Neuronal stem cell (in vitro differentiated cells): ENCODE data around the gene SEH1L.

Source experiments
- DNase-seq: peaks from one replicate; pipeline ENCODE4 v3.0.0-alpha.2; 2013; ENCODE audit warnings: low spot score
- H2AFZ ChIP-seq: one replicate; pipeline ENCODE4 v1.6.1; 2013; ENCODE audit warnings: mild to moderate bottlenecking, low read length, inconsistent platforms
- H2AK5ac ChIP-seq: 2 replicates; pipeline ENCODE4 v1.6.1; 2013; ENCODE audit warnings: low read depth, mild to moderate bottlenecking, inconsistent platforms, low read length, moderate library complexity, mixed read lengths
- H2BK120ac ChIP-seq: 2 replicates; pipeline ENCODE4 v1.6.1; 2013; ENCODE audit warnings: low read depth, mild to moderate bottlenecking, inconsistent platforms, low read length, moderate library complexity, mixed read lengths
- H2BK12ac ChIP-seq: one replicate; pipeline ENCODE4 v1.6.1; 2013; ENCODE audit warnings: low read length, inconsistent platforms
- H2BK15ac ChIP-seq: 2 replicates; pipeline ENCODE4 v1.6.1; 2013; ENCODE audit warnings: mild to moderate bottlenecking, low read length, inconsistent platforms, mixed read lengths
- H2BK5ac ChIP-seq: one replicate; pipeline ENCODE4 v1.6.1; 2013; ENCODE audit warnings: inconsistent platforms, mild to moderate bottlenecking, low read length, moderate library complexity
- H3K14ac ChIP-seq: one replicate; pipeline ENCODE4 v1.6.1; 2013; ENCODE audit warnings: low read length, inconsistent platforms
- H3K18ac ChIP-seq: 2 replicates; pipeline ENCODE4 v1.6.1; 2013; ENCODE audit warnings: low read length, inconsistent platforms
- H3K23ac ChIP-seq: 2 replicates; pipeline ENCODE4 v1.6.1; 2013; ENCODE audit warnings: low read depth, mild to moderate bottlenecking, mixed read lengths, low read length, inconsistent platforms; ENCODE audit not compliant: poor library complexity
- H3K27ac ChIP-seq: replicated peaks from 3 replicates; pipeline ENCODE4 v1.5.1; 2013; ENCODE audit warnings: low read length, inconsistent platforms
- H3K27me3 ChIP-seq, 3 experiments: 2 replicates each; pipeline ENCODE4 v1.6.1; 2013; ENCODE audit warnings: low read length in 3 of 3, mild to moderate bottlenecking in 2 of 3, inconsistent platforms in 1 of 3, low read depth in 1 of 3, mixed read lengths in 1 of 3, moderate library complexity in 1 of 3; ENCODE audit not compliant: control insufficient read depth in 3 of 3, insufficient read depth in 3 of 3
- H3K36me3 ChIP-seq, 2 donors: replicated peaks in 1 of 2; 2 replicates each; pipeline ENCODE4 v1.6.1; 2013; ENCODE audit warnings: low read length in 2 of 2; ENCODE audit not compliant: control insufficient read depth in 2 of 2, insufficient read depth in 2 of 2
- H3K4ac ChIP-seq: 2 replicates; pipeline ENCODE4 v1.6.1; 2013; ENCODE audit warnings: inconsistent platforms, mild to moderate bottlenecking, low read length, moderate library complexity
- H3K4me1 ChIP-seq, 2 donors: 1 replicate in 1 of 2; 2 replicates in 1 of 2; pipeline ENCODE4 v1.6.1; 2013; ENCODE audit warnings: low read length in 2 of 2, low read depth in 1 of 2; ENCODE audit not compliant: control insufficient read depth in 2 of 2, insufficient read depth in 1 of 2
- H3K4me2 ChIP-seq: one replicate; pipeline ENCODE4 v1.6.1; 2013; ENCODE audit warnings: mild to moderate bottlenecking, low read length, inconsistent platforms; ENCODE audit not compliant: insufficient read depth, poor library complexity, severe bottlenecking
- H3K4me3 ChIP-seq, 2 donors: 2 replicates each; pipeline ENCODE4 v1.5.1; 2013; ENCODE audit warnings: low read length in 2 of 2, mild to moderate bottlenecking in 2 of 2, inconsistent platforms in 1 of 2, moderate library complexity in 1 of 2
- H3K79me1 ChIP-seq: one replicate; pipeline ENCODE4 v1.6.1; 2013; ENCODE audit warnings: low read depth, mild to moderate bottlenecking, inconsistent platforms, low read length, moderate library complexity
- H3K9ac ChIP-seq: one replicate; pipeline ENCODE4 v1.6.1; 2013; ENCODE audit warnings: mild to moderate bottlenecking, low read depth, low read length, inconsistent platforms; ENCODE audit not compliant: poor library complexity
- H3K9me3 ChIP-seq, 2 donors: replicated peaks in 1 of 2; 2 replicates each; pipeline versions ENCODE3 to v1.6.1; 2013; ENCODE audit warnings: low read length in 2 of 2, mild to moderate bottlenecking in 2 of 2, inconsistent platforms in 1 of 2, low read depth in 1 of 2, mixed read lengths in 1 of 2, moderate library complexity in 1 of 2; ENCODE audit not compliant: control insufficient read depth in 2 of 2, insufficient read depth in 1 of 2
- H4K8ac ChIP-seq: one replicate; pipeline ENCODE4 v1.6.1; 2013; ENCODE audit warnings: low read depth, mild to moderate bottlenecking, inconsistent platforms, low read length, moderate library complexity
- H4K91ac ChIP-seq: one replicate; pipeline ENCODE4 v1.6.1; 2013; ENCODE audit warnings: low read length, low read depth, mild to moderate bottlenecking, inconsistent platforms; ENCODE audit not compliant: poor library complexity
- WGBS, 2 donors: extraction: QIAGEN DNeasy Blood & Tissue Kit; methylation state at CpG; one replicate each; pipeline ENCODE4 v1.1.7; 2013; ENCODE audit warnings: missing lambda C conversion rate in 2 of 2, mixed read lengths in 1 of 2; ENCODE audit not compliant: insufficient read length in 2 of 2, insufficient replicate concordance in 1 of 2; ENCODE audit errors: extremely low coverage in 2 of 2; 5-methylcytosine and 5-hydroxymethylcytosine counted together

The SEH1L gene

DNA sequence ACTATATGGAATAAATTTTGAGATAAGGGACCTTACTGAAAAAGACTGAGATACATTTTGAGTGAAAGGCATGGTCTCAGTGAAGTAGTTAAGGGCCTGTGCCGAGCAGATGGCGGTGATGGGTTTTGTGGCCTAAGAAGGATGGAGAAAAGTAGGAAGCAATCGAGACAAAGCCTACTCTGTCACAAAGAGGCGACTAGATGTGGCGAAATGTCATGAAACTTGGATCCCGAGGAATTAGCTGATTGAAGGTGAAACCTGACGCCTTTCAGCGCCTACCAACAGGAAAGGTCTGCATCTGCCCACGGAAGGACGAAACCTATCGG, 42.8 kb downstream of the SEH1L start:
- Histone ChIP-seq H3K27ac (peak overlapping the region; percentile 83), H3K9ac (peak overlapping the region; percentile 85), H4K91ac (no peak overlapping the region), H2AK5ac (no peak overlapping the region), H2AFZ (peak overlapping the region; percentile 89), H2BK15ac (no peak overlapping the region), H3K9me3 (no peaks in the 10 kb centered on the region), H3K36me3 (peaks cover 2 to 26% of the 10 kb centered on the region in 2 donors), H3K23ac (peak overlapping the region; percentile 99), H2BK5ac (no peak overlapping the region), H3K27me3 (no peaks in the 10 kb centered on the region), H3K18ac (peak overlapping the region; percentile 68), H2BK12ac (no peak overlapping the region), H4K8ac (no peak overlapping the region), H3K4me2 (peak overlapping the region; percentile 39), H3K79me1 (peaks cover under 1% of the 10 kb centered on the region), H3K4me3 (peak overlapping the region; percentile 76 to 80), H3K4me1 (peaks cover 3 to 11% of the 10 kb centered on the region in 2 donors), H3K14ac (no peak overlapping the region), H2BK120ac (no peak overlapping the region), H3K4ac (no peak overlapping the region)
- no peak for DNase-seq
- WGBS, 2 donors, result no CpG with 5 or more reads among the region's 11 CpGs

- Histone ChIP-seq H2AK5ac (no peak within 1 kb of the TSS), H3K4me3 (peak within 1 kb of the TSS; percentile 76 to 90), H3K9ac (peak within 1 kb of the TSS; percentile 99), H2BK15ac (peak within 1 kb of the TSS; percentile 63), H2BK12ac (no peak within 1 kb of the TSS), H3K9me3 (no peaks in the 10 kb centered on the region), H3K79me1 (peaks cover 5% of the 10 kb centered on the region), H4K8ac (no peak within 1 kb of the TSS), H3K4me2 (peak within 1 kb of the TSS; percentile 39), H3K27ac (peak within 1 kb of the TSS; percentile 91), H3K4me1 (peaks cover 3 to 11% of the 10 kb centered on the region in 2 donors), H2AFZ (peak within 1 kb of the TSS; percentile 89), H3K4ac (no peak within 1 kb of the TSS), H4K91ac (no peak within 1 kb of the TSS), H3K18ac (peak within 1 kb of the TSS; percentile 96), H2BK5ac (peak within 1 kb of the TSS; percentile 14), H3K27me3 (no peaks in the 10 kb centered on the region), H3K23ac (peak within 1 kb of the TSS; percentile 99), H3K36me3 (peaks cover 2 to 25% of the 10 kb centered on the region in 2 donors), H2BK120ac (no peak within 1 kb of the TSS), H3K14ac (peak within 1 kb of the TSS; percentile 21)
- peak; percentile 97 for DNase-seq
- no CpG with 5 or more reads among the region's 73 CpGs for WGBS, 2 donors
Measured at GRCh38 chr18:12990967-12991820, 43.4 kb downstream of the SEH1L start, which contains the start of gene CEP192. CEP192 (plus strand) TSS chr18:12991362; CDS start chr18:12999425, 8,063 bp downstream.

GRCh38 chr18:12991821-12992179, 44.0 kb downstream of the SEH1L start:
- Histone ChIP-seq H3K4me2 (peak overlapping the region; percentile 29), H3K36me3 (peaks cover under 1 to 19% of the 10 kb centered on the region in 2 donors), H4K91ac (no peak overlapping the region), H3K79me1 (peaks cover 7% of the 10 kb centered on the region), H4K8ac (no peak overlapping the region), H2BK12ac (no peak overlapping the region), H2BK5ac (peak overlapping the region; percentile 14), H3K27ac (peak overlapping the region; percentile 91), H2AK5ac (no peak overlapping the region), H3K4me1 (peaks cover 3 to 11% of the 10 kb centered on the region in 2 donors), H3K14ac (no peak overlapping the region), H3K18ac (no peak overlapping the region), H3K4me3 (peak overlapping the region; percentile 76 to 90), H2AFZ (peak overlapping the region; percentile 89), H2BK15ac (no peak overlapping the region), H3K9ac (peak overlapping the region; percentile 99), H3K4ac (no peak overlapping the region), H2BK120ac (no peak overlapping the region), H3K27me3 (no peaks in the 10 kb centered on the region), H3K23ac (no peak overlapping the region), H3K9me3 (no peaks in the 10 kb centered on the region)
- no peak for DNase-seq
- WGBS, 2 donors, result no CpG with 5 or more reads among the region's 7 CpGs

GRCh38 chr18:12993439-12993838, 45.6 kb downstream of the SEH1L start:
- Histone ChIP-seq H3K18ac (no peak overlapping the region), H3K4ac (no peak overlapping the region), H2AK5ac (no peak overlapping the region), H4K8ac (no peak overlapping the region), H3K4me2 (no peak overlapping the region), H3K14ac (no peak overlapping the region), H2BK15ac (no peak overlapping the region), H3K23ac (no peak overlapping the region), H3K27ac (no peak overlapping the region), H2BK5ac (no peak overlapping the region), H3K9me3 (no peaks in the 10 kb centered on the region), H2BK120ac (no peak overlapping the region), H3K4me3 (no peak overlapping the region), H3K36me3 (peaks cover 0 to 7% of the 10 kb centered on the region in 2 donors), H4K91ac (no peak overlapping the region), H3K79me1 (peaks cover 9% of the 10 kb centered on the region), H2AFZ (no peak overlapping the region), H3K27me3 (no peaks in the 10 kb centered on the region), H3K9ac (no peak overlapping the region), H3K4me1 (peaks cover 3 to 11% of the 10 kb centered on the region in 2 donors), H2BK12ac (no peak overlapping the region)
- no CpG with 5 or more reads among the region's 2 CpGs for WGBS, 2 donors
- no peak for DNase-seq
